ENCODE results near the gene KIF2A.

The KIF2A gene

GRCh38 chr5:62305715-62306322 lies at the start of gene KIF2A:
Gene KIF2A, plus strand, starts transcription at chr5:62306206. Its CDS starts 267 bp downstream, at chr5:62306473.
- peak; percentile 94 for DNase-seq

DNA sequence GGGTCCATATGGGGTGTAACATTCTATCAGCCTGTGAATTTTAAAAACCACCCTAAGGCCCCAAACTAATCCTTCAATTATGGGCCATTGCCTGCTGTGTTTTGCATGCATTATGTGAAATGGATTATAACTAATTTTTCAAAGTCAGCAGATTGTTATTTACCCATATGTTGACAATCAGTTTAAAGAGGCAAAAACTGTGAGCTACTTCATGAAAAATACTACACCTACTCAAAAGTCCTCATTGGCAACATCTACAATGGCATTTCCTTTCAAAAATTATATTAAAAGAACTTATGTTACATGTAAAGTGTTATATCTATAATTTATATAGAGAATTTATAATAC lies 49.0 kb upstream of the KIF2A start:
- DNase-seq, result no peak

DNA sequence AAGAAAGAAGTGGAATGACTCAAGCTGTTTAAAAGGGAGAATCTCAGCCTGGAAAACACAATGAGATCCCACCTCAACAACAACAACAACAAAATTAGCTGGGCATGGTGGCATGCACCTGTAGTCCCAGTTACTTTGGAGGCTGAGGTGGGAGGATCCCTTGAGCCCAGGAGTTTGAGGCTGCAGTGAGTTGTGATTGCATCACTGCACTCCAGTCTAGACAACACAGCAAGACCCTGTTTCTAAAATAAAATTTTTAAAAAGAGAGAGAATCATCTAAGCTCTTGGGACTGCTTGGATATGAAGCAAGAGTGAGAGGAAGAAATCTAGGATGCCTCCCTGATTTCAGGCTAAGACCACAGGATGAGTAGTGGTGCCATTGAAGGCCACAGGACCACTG lies 47.4 kb upstream of the KIF2A start:
- no peak for DNase-seq

GRCh38 chr5:62259699-62260250 lies 46.2 kb upstream of the KIF2A start:
- no peak for DNase-seq

- no peak for DNase-seq
Measured at GRCh38 chr5:62260513-62260912, 45.5 kb upstream of the KIF2A start.

GRCh38 chr5:62263401-62263800 lies 42.6 kb upstream of the KIF2A start:
- no peak for DNase-seq

DNA sequence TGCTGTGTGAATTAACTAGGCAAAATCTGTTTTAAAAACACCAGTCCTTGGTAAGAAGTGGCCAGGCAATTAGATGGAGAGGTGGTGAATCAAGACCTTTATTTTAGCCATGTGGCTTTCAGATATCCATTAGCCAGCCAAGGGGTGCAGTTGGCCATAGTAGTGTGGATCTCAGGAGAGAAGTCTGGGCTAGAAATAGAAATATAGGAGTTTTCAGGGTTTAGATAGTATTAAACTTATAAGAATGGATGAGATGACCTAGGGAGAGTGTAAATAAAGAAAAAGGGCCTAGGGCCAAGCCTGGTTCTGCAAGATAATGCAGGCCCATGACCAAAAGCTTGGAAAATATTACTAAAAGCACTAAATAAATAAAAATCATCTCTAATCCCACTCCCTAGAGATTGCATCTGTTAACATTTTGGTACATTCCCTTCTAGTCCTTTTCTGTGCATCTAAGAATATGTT lies 40.3 kb upstream of the KIF2A start:
- no peak for DNase-seq

DNA sequence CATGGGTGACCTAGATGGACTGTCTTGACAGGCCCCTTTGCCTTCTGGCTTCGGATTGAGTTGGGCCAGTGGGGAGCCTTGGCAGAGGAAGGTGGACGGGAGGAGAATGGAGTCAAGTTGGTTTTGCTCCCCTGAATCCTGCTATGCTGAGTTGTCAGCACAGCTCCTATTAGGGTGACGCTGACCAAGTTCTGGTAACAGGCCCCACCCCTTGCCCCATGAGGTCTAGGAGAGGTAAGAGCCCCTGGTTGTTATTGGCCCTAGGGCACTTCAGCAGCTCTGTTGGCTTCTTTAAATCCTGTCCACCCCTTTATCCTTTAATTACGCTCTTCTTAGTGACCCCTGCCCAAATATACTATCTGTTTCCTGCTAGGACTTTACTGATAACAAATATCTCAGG lies 39.4 kb upstream of the KIF2A start:
- DNase-seq, result no peak

GRCh38 chr5:62268234-62268633 lies 37.8 kb upstream of the KIF2A start:
- DNase-seq, result no peak

DNA sequence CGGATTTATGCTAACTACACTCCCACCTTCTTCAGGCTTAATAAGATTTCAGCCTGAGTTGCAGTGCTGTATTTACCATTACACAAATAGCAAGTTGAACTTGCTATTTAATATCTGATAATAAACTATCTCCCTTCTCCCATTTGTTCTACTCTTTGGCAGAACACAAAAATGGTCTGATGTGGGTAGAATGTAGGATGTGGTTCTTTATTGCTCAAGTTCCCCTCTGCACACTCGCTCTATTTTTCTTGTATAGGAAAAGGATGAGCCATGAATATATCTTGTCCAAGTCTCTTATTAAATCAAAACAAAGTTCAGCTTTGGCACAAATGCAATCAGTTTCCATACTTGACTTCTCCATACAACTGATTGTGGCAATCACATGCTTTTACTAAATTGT lies 37.2 kb upstream of the KIF2A start:
- no peak for DNase-seq

DNA sequence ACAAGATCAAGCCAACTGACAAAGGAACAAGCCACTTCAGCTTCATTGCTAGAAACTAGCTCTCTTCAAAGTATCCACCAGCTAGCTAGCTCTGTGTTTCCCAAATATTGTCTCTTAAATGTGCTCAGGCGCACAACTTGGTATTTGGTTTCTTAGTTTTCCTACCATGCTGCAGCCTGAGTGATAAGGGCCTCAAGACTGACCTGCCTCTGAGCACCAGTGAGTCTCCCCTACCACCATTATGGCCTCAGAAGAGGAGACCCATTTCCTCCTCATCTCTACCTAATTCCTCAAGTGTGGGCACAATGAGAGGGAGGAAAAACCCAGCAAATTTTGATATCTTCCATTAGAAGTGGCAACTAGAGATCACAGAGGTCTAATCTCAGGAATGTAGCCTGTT lies 34.6 kb upstream of the KIF2A start:
- no peak for DNase-seq

DNA sequence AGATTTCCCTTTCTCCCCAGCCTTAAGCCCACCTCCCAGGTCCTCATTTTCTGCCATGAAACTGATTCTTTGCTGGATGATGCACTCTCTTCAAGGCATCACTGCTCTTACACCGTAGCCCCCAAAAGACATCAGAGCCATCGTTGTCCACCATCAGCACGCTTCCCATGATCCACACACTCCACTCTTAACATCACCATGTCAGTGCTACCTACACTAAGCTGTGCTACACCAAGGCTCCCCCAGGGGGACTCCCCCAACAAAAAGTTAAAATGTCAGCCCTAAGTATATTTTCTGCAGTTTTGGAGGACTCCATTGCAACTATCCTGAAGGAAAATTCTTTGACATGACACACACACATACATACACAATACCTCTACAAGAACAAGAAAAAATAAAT lies 34.1 kb upstream of the KIF2A start:
- DNase-seq, result no peak

DNA sequence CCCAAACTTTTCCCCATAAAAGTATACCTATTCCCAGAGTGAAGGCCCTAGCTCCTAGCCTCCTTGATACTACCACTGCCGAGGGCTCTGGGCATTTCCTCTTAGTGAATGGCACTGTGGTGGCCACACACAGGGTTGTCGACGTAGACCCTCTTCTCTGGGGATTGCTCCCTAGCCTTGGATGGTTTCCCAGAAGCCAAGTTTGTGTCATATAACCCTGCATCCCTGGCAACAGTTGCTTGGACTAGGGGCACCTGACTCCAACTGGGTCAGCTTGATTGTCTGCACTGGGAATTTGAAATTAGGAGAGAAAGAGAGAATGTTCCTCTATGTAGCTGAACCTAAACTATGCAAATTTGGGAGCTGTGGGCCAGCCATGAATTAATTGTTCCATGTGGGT lies 32.3 kb upstream of the KIF2A start:
- DNase-seq, result no peak

DNA sequence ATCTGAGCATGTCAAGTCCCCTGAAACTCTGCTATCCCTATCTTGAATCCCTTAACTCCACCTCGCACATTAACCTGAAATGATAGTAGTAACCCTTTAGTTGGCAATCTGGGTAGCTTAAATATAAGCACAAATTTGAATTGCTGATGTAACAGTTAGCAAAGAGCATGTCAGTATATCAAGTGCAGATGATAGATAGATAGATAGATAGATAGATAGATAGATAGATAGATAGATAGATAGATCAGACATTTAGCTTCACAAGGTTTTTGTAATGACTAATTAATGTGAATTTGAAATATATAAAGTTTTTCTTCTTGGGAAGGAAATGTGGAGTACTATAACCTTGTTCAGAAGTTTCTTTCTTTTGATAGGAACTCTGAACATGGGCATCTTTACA lies 30.4 kb upstream of the KIF2A start:
- no peak for DNase-seq

GRCh38 chr5:62281411-62281810 lies 24.6 kb upstream of the KIF2A start:
- no peak for DNase-seq

DNA sequence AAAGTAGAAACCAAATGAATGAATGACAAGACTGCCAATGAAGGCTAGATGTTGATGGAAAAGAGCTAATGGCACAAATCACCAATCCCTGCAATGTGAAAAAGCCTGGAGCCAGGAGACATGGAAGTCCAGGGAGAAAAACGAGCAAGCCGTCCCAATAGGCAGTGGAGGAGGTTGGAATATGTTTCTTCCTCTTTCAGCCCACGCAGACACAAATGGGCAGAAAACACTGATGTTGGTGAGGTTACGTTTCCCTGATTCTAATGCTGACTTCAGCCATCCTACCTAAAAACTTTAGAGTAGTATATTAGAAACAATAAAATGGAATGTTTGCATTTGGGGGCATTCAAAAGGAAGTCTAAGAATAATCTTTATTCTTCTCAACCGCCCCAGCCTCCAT lies 23.9 kb upstream of the KIF2A start:
- no peak for DNase-seq

- DNase-seq, result no peak
Measured at GRCh38 chr5:62283005-62283404, 23.0 kb upstream of the KIF2A start.

DNA sequence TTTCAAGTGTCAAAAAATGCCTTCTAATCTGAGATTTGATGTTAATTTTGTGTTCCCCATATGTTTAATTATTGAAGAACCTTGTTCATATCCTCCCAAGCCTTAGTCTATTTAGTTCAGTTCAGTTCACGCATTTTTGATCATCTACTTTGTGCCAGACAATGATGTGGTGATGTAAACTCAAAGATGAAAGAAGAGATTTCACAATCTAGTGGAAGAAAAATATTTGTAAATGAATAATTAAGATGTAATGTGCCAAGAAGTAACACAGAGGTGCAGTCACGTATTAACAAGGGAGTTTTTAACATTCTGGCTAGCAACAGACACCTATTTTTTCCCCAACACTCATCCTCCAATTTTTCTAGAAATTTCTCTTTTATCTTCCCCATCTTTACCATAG lies 22.1 kb upstream of the KIF2A start:
- no peak for DNase-seq

- DNase-seq, result peak; percentile 13
Measured at GRCh38 chr5:62284946-62285891, 20.8 kb upstream of the KIF2A start.

GRCh38 chr5:62286834-62287233 lies 19.2 kb upstream of the KIF2A start:
- no peak for DNase-seq

- no peak for DNase-seq
Measured at GRCh38 chr5:62287237-62287636, 18.8 kb upstream of the KIF2A start.

DNA sequence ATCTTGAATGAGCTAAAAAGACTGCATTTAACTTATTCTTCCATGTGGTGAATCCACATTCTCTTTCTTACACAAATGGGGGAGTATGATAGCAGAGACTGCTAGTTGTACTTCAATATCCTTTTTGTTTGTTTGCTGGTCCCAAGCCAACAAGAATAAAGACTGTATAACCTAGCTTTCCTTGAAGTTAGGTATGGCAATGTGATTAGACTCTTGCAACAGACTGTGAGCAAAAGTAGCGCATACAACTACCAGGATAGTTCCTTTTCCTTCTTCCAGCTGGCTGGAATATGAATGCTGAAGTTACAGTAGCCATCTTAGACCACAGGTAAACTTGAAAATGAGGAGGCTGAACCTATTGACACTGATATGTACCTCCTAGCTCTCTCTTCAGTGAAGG lies 17.9 kb upstream of the KIF2A start:
- no peak for DNase-seq

GRCh38 chr5:62289813-62290212 lies 16.2 kb upstream of the KIF2A start:
- no peak for DNase-seq

DNA sequence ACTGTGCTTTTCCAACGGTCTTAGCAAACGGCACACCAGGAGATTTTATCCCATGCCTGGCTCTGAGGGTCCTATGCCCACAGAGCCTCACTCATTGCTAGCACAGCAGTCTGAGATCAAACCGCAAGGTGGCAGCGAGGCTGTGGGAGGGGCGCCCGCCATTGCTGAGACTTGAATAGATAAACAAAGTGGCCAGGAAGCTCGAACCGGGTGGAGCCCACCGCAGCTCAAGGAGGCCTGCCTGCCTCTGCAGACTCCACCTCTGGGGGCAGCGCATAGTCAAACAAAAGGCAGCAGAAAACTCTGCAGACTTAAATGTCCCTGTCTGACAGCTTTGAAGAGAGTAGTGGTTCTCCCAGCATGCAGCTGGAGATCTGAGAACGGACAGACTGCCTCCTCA lies 14.2 kb upstream of the KIF2A start:
- peak; percentile 76 for DNase-seq

Measured in CD4-positive, alpha-beta T cell treated with Interleukin-21 for 1 hour (primary cell).